H1 (cell line): Measurements from ENCODE around the gene PCED1B. TPM values are rescaled to one million over a fixed set of nuclear protein-coding genes. Genes with fewer than 3 reads are reported as not detected.

Source experiments
- CTCF ChIA-PET: fragments of 300-600 bp; sonication (Branson Sonifier 250); formaldehyde crosslinking; loops from one replicate; lab custom pipeline; 2021; ENCODE audit not compliant: partially characterized antibody; lab: Charles Lee
- POLR2A ChIA-PET: fragments of 300-600 bp; sonication (Branson Sonifier 250); formaldehyde crosslinking; loops from one replicate; lab custom pipeline; 2021; ENCODE audit warnings: inconsistent platforms; ENCODE audit not compliant: partially characterized antibody; lab: Charles Lee
- DNase-seq, 2 experiments: peaks; one replicate each; pipeline versions ENCODE4 v3.0.0 to v3.0.0-alpha.2; 2010 to 2022; ENCODE audit warnings: low spot score in 2 of 2, low read depth in 1 of 2, mixed read lengths in 1 of 2
- FAIRE-seq: peaks from 2 replicates; lab custom pipeline; 2011; peaks lifted over from hg19 to GRCh38; lab: Jason Lieb, UNC
- H2AFZ ChIP-seq: 2 replicates; pipeline ENCODE4 v1.8.1; 2012; ENCODE audit warnings: low read length, inconsistent platforms
- H2AK5ac ChIP-seq: 2 replicates; pipeline ENCODE4 v1.6.1; 2013; ENCODE audit warnings: low read depth, low read length
- H2BK120ac ChIP-seq: replicated peaks from 2 replicates; pipeline ENCODE3; 2013; ENCODE audit warnings: low read depth, low read length, inconsistent platforms
- H2BK12ac ChIP-seq: 2 replicates; pipeline ENCODE4 v1.6.1; 2013; ENCODE audit warnings: low read depth, low read length
- H2BK15ac ChIP-seq: 2 replicates; pipeline ENCODE4 v1.6.1; 2013; ENCODE audit warnings: low read length
- H2BK20ac ChIP-seq: 2 replicates; pipeline ENCODE4 v1.6.1; 2013; ENCODE audit warnings: low read length
- H2BK5ac ChIP-seq: 2 replicates; pipeline ENCODE4 v1.6.1; 2013; ENCODE audit warnings: low read depth, low read length
- H3K14ac ChIP-seq: 2 replicates; pipeline ENCODE4 v1.6.1; 2013; ENCODE audit warnings: inconsistent platforms; ENCODE audit not compliant: insufficient read length
- H3K18ac ChIP-seq: 2 replicates; pipeline ENCODE4 v1.6.1; 2013; ENCODE audit warnings: low read length; ENCODE audit errors: extremely low read depth
- H3K23ac ChIP-seq: 2 replicates; pipeline ENCODE4 v1.6.1; 2013; ENCODE audit warnings: inconsistent platforms; ENCODE audit not compliant: insufficient read length
- H3K23me2 ChIP-seq: 2 replicates; pipeline ENCODE4 v1.6.1; 2013; ENCODE audit warnings: low read depth, low read length
- H3K27ac ChIP-seq: 2 replicates; pipeline ENCODE4 v1.6.1; 2011; ENCODE audit warnings: low read depth, low read length, inconsistent platforms
- H3K27me3 ChIP-seq, 4 experiments: replicated peaks in 1 of 4; 1 replicate in 1 of 4; 2 replicates in 3 of 4; pipeline versions ENCODE4 v1.6.1 to v1.8.1; 2011 to 2013; ENCODE audit warnings: low read length in 3 of 4, mild to moderate bottlenecking in 3 of 4, inconsistent platforms in 2 of 4, mixed read lengths in 2 of 4, moderate library complexity in 1 of 4; ENCODE audit not compliant: control insufficient read depth in 3 of 4, insufficient read depth in 3 of 4; ENCODE audit errors: extremely low read depth in 1 of 4
- H3K36me3 ChIP-seq, 4 experiments: 2 replicates each; pipeline versions ENCODE4 v1.6.1 to v1.8.1; 2011 to 2013; ENCODE audit warnings: mild to moderate bottlenecking in 4 of 4, low read length in 3 of 4, moderate library complexity in 2 of 4, control low read depth in 1 of 4, inconsistent platforms in 1 of 4; ENCODE audit not compliant: insufficient read depth in 4 of 4, control insufficient read depth in 2 of 4
- H3K4ac ChIP-seq: replicated peaks from 2 replicates; pipeline ENCODE3; 2013; ENCODE audit warnings: low read length, low read depth, mixed read lengths, inconsistent platforms; ENCODE audit not compliant: insufficient read length
- H3K4me1 ChIP-seq, 4 experiments: replicated peaks in 1 of 4; 1 replicate in 1 of 4; 2 replicates in 3 of 4; pipeline versions ENCODE4 v1.6.1 to v1.8.1; 2011 to 2013; ENCODE audit warnings: low read length in 3 of 4, inconsistent platforms in 2 of 4, mixed read lengths in 1 of 4; ENCODE audit not compliant: insufficient read depth in 4 of 4, control insufficient read depth in 3 of 4
- H3K4me2 ChIP-seq, 2 experiments: 2 replicates each; pipeline versions ENCODE4 v1.6.1 to v1.8.1; 2011 to 2013; ENCODE audit warnings: low read depth in 2 of 2, low read length in 2 of 2, control low read depth in 1 of 2, inconsistent platforms in 1 of 2, mild to moderate bottlenecking in 1 of 2; ENCODE audit not compliant: insufficient read depth in 1 of 2
- H3K4me3 ChIP-seq, 4 experiments: fragments of 200-600, 300-600 bp in 1 of 4; sonication (generic), shearing (Covaris generic), sonication (Bioruptor Twin) in 1 of 4; 2 replicates each; pipeline versions ENCODE4 v1.5.1 to v1.8.1; 2011 to 2016; ENCODE audit warnings: low read length in 4 of 4, low read depth in 3 of 4, control low read depth in 2 of 4, inconsistent platforms in 2 of 4, mild to moderate bottlenecking in 2 of 4, mixed read lengths in 1 of 4, moderate library complexity in 1 of 4; ENCODE audit not compliant: insufficient read depth in 2 of 4; ENCODE audit errors: extremely low read depth in 1 of 4
- H3K56ac ChIP-seq: replicated peaks from 2 replicates; pipeline ENCODE3; 2013; ENCODE audit warnings: low read depth, mild to moderate bottlenecking, mixed read lengths, low read length, inconsistent platforms; ENCODE audit not compliant: insufficient read length
- H3K79me1 ChIP-seq: 2 replicates; pipeline ENCODE4 v1.6.1; 2013; ENCODE audit warnings: low read depth, low read length, control low read depth
- H3K79me2 ChIP-seq, 2 experiments: 2 replicates each; pipeline versions ENCODE4 v1.6.1 to v1.8.1; 2012 to 2013; ENCODE audit warnings: low read length in 2 of 2, mild to moderate bottlenecking in 2 of 2, inconsistent platforms in 1 of 2; ENCODE audit not compliant: insufficient read depth in 2 of 2, control insufficient read depth in 1 of 2
- H3K9ac ChIP-seq, 4 experiments: replicated peaks in 1 of 4; 1 replicate in 1 of 4; 2 replicates in 3 of 4; pipeline versions ENCODE4 v1.6.1 to v1.8.1; 2011 to 2013; ENCODE audit warnings: low read depth in 3 of 4, low read length in 3 of 4, control low read depth in 2 of 4, mild to moderate bottlenecking in 2 of 4, moderate library complexity in 2 of 4, inconsistent platforms in 1 of 4; ENCODE audit errors: extremely low read depth in 1 of 4
- H3K9me3 ChIP-seq, 2 experiments: 2 replicates each; pipeline versions ENCODE4 v1.6.1 to v1.8.1; 2012 to 2013; ENCODE audit warnings: mild to moderate bottlenecking in 2 of 2, moderate library complexity in 2 of 2, control low read depth in 1 of 2, inconsistent platforms in 1 of 2, low read depth in 1 of 2, low read length in 1 of 2, mixed read lengths in 1 of 2; ENCODE audit not compliant: insufficient read depth in 2 of 2
- H4K20me1 ChIP-seq, 2 experiments: replicated peaks in 1 of 2; 2 replicates each; pipeline versions ENCODE3 to v1.8.1; 2011 to 2013; ENCODE audit warnings: inconsistent platforms in 2 of 2, low read length in 2 of 2, mild to moderate bottlenecking in 1 of 2; ENCODE audit not compliant: insufficient read depth in 2 of 2, control insufficient read depth in 1 of 2
- H4K5ac ChIP-seq: 2 replicates; pipeline ENCODE4 v1.6.1; 2013; ENCODE audit warnings: low read length, low read depth, mixed read lengths, inconsistent platforms; ENCODE audit not compliant: insufficient read length
- H4K8ac ChIP-seq: 2 replicates; pipeline ENCODE4 v1.8.0; 2013; ENCODE audit warnings: mild to moderate bottlenecking, moderate library complexity, low read length, inconsistent platforms; ENCODE audit not compliant: insufficient read depth; ENCODE audit errors: extremely low read depth
- H4K91ac ChIP-seq: replicated peaks from 2 replicates; pipeline ENCODE3; 2013; ENCODE audit warnings: low read length, mixed read lengths, inconsistent platforms; ENCODE audit not compliant: insufficient read length
- BRCA1 ChIP-seq: IDR thresholded peaks from 2 replicates; pipeline ENCODE4 v1.6.1; 2012; ENCODE audit warnings: low read depth, low read length, improper control_type of control experiment
- CHD2 ChIP-seq: IDR thresholded peaks from 2 replicates; pipeline ENCODE4 v1.6.1; 2012; ENCODE audit warnings: low read length, improper control_type of control experiment
- CREB1 ChIP-seq: IDR thresholded peaks from 2 replicates; pipeline ENCODE4 v1.6.1; 2012; ENCODE audit warnings: inconsistent platforms
- CTBP2 ChIP-seq: IDR thresholded peaks from 2 replicates; pipeline ENCODE4 v1.7.0; 2011; ENCODE audit warnings: borderline replicate concordance, mild to moderate bottlenecking, moderate library complexity, mixed read lengths, low read length; ENCODE audit not compliant: insufficient read depth, insufficient read length
- EP300 ChIP-seq, 2 experiments: IDR thresholded peaks; 1 replicate in 1 of 2; 2 replicates in 1 of 2; pipeline ENCODE4 v1.6.1; 2011 to 2012; ENCODE audit warnings: low read depth in 2 of 2, low read length in 2 of 2, mild to moderate bottlenecking in 2 of 2, borderline replicate concordance in 1 of 2, inconsistent platforms in 1 of 2, moderate library complexity in 1 of 2
- KDM5A ChIP-seq: fragments of 200-600 bp; IDR thresholded peaks from 2 replicates; pipeline ENCODE4 v1.7.1; 2012; ENCODE audit warnings: mild to moderate bottlenecking, low read length, inconsistent platforms, mixed read lengths
- POU5F1 ChIP-seq: IDR thresholded peaks from 2 replicates; pipeline ENCODE4 v1.6.1; 2011; ENCODE audit warnings: low read depth, mild to moderate bottlenecking, low read length, moderate library complexity
- RBBP5 ChIP-seq: IDR thresholded peaks from 2 replicates; pipeline ENCODE4 v1.7.1; 2012; ENCODE audit warnings: low read depth, mild to moderate bottlenecking, inconsistent platforms, low read length, moderate library complexity, borderline replicate concordance
- SAP30 ChIP-seq: fragments of 300-600 bp; sonication (generic); IDR thresholded peaks from 2 replicates; pipeline ENCODE4 v1.7.1; 2012; ENCODE audit warnings: low read length, moderate library complexity, mild to moderate bottlenecking, inconsistent platforms; ENCODE audit not compliant: insufficient read depth, insufficient replicate concordance
- WGBS, 2 experiments: shearing (Covaris generic) in 1 of 2; methylation state at CpG; one replicate each; pipeline versions ENCODE4 v1.1.6 to v1.1.7; 2013 to 2015; ENCODE audit warnings: low lambda C conversion rate in 2 of 2, mixed read lengths in 2 of 2, inconsistent platforms in 1 of 2, low coverage in 1 of 2, missing lambda C conversion rate in 1 of 2; ENCODE audit not compliant: insufficient replicate concordance in 2 of 2, insufficient coverage in 1 of 2, insufficient read length in 1 of 2; ENCODE audit errors: extremely low coverage in 1 of 2, missing lambda C conversion rate in 1 of 2; 5-methylcytosine and 5-hydroxymethylcytosine counted together
- polyA plus RNA-seq, 7 experiments: library from polyadenylated mRNA; depleted of rRNA in 3 of 7; stranded (reverse) in 5 of 7; unstranded in 2 of 7; fragments of >200 nt in 5 of 7; fragments of 200-250 nt in 2 of 7; gene quantifications; 1 replicate in 5 of 7; 2 replicates in 1 of 7; 4 replicates in 1 of 7; pipeline versions ENCODE4 v1.2.1 to v1.2.3, GENCODE V29; 2011 to 2013; ENCODE audit warnings: missing spikeins in 2 of 7, mixed read lengths in 2 of 7
- total RNA-seq: library from RNA; stranded (reverse); fragmentation: NEBNext Ultra II Directional; extraction: Animal tissue kit (Norgen Biotek cat#: 25700); gene quantifications from 2 replicates; pipeline ENCODE4 v1.2.1, GENCODE V29; 2021
- TF ChIP-seq, protein P1 (sequence below): IDR thresholded peaks from 2 replicates; pipeline ENCODE4 v1.6.1; 2011; ENCODE audit warnings: low read length, improper control_type of control experiment
- TF ChIP-seq, protein P2 (sequence below): IDR thresholded peaks from 2 replicates; pipeline ENCODE4 v1.6.1; 2011; ENCODE audit warnings: low read depth, mild to moderate bottlenecking, low read length; ENCODE audit not compliant: insufficient read depth

PCED1B gene
- total and polyA plus RNA-seq, 2 of the 8 experiments (the other 6 are each of a cell fraction or from before 2014, with no cell fraction given) = 4.7 to 5.4 TPM

DNA sequence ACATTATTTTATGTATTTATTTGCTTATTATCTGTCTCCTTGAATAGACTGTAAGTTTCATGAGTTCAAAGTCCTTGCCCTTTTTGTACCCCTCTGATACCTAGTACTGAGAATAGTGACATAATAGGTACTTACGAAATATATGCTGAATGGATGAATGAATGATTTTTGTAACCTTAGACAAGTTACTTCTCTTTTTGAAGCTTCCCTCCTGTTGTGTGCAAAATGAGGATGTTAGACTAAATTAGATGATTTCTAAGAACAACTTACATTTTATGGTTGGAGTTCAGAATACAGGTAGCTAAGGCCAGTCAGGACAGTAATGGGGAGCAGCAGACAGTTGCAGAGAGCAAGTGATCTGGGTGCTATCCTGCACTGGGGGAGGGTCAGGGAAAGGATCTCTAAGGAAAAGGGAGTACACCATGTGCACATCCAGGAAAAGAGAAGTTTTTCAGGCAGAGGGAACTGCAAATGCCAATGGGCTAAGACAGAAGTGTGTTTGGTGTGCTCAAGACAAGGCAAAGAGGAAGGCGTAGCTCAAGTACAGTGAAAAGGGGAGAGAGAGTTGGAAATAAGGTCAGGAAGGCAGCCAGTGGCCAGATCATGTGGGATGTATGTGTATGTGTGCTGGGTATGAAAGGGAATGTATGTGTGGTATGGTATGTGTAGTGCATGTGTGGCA, 59.7 kb downstream of the PCED1B start:
- no peak overlapping the region for H3K27ac ChIP-seq
- FAIRE-seq = no peak
- no peak overlapping the region for H3K4me2 ChIP-seq
- H2BK15ac ChIP-seq = no peak overlapping the region
- H3K79me1 ChIP-seq = no peaks in the 10 kb centered on the region
- H2BK120ac ChIP-seq = no peak overlapping the region
- H3K9me3 ChIP-seq = no peaks in the 10 kb centered on the region
- H3K18ac ChIP-seq = no peak overlapping the region
- ChIA-PET CTCF (interaction anchor here (0.6 to 1.1 kb wide), 2 partner anchors 16 to 1074 kb away, joined by 3 read pairs; no protein-coding TSS in a partner anchor), POLR2A (no interaction called here)
- no peak overlapping the region for H3K9ac ChIP-seq
- H3K4ac ChIP-seq = no peak overlapping the region
- no peak overlapping the region for H4K5ac ChIP-seq
- no peak overlapping the region for H2AFZ ChIP-seq
- peak overlapping the region; percentile 41 for H4K91ac ChIP-seq
- H3K79me2 ChIP-seq = no peaks in the 10 kb centered on the region
- H2AK5ac ChIP-seq = no peak overlapping the region
- H3K36me3 ChIP-seq = no peaks in the 10 kb centered on the region
- no peaks in the 10 kb centered on the region for H3K23me2 ChIP-seq
- no peaks in the 10 kb centered on the region for H3K27me3 ChIP-seq
- H3K56ac ChIP-seq = no peak overlapping the region
- no peak overlapping the region for H3K23ac ChIP-seq
- no peak overlapping the region for H4K8ac ChIP-seq
- DNase-seq = no peak
- no peak overlapping the region for H2BK20ac ChIP-seq
- no peak overlapping the region for H2BK5ac ChIP-seq
- H4K20me1 ChIP-seq = no peaks in the 10 kb centered on the region
- H3K14ac ChIP-seq = no peak overlapping the region
- H3K4me3 ChIP-seq = no peak overlapping the region
- H2BK12ac ChIP-seq = no peak overlapping the region
- 0 out of 7 replicates have a peak, but pooled peaks cover 0 to 2% (median 0%) of the 10 kb centered on the region in 4 experiments for H3K4me1 ChIP-seq
- 95% methylated on average over 2 of the region's 2 CpGs; no CpG with 5 or more reads in 1 of the 2 experiments for WGBS, 2 experiments
- TF ChIP-seq RBBP5 (no peak), CTBP2 (no peak), CREB1 (no peak), CHD2 (no peak), SAP30 (no peak), EP300 (IDR thresholded peaks at IDR 0.05; ENCODE audit: borderline replicate concordance in 1 of 2, low read depth in 2 of 2, low read length in 2 of 2) (no peak), POU5F1 (no peak), BRCA1 (no peak), KDM5A (no peak)
- TF ChIP-seq, protein P1, sequence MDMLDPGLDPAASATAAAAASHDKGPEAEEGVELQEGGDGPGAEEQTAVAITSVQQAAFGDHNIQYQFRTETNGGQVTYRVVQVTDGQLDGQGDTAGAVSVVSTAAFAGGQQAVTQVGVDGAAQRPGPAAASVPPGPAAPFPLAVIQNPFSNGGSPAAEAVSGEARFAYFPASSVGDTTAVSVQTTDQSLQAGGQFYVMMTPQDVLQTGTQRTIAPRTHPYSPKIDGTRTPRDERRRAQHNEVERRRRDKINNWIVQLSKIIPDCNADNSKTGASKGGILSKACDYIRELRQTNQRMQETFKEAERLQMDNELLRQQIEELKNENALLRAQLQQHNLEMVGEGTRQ = no peak
- TF ChIP-seq, protein P2, sequence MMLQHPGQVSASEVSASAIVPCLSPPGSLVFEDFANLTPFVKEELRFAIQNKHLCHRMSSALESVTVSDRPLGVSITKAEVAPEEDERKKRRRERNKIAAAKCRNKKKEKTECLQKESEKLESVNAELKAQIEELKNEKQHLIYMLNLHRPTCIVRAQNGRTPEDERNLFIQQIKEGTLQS = no peak
